Measurements from ENCODE around the gene TMEM183A.

The TMEM183A gene

GRCh38 chr1:203031467-203031866, 24.3 kb downstream of the TMEM183A start:
- no peak for DNase-seq

GRCh38 chr1:203033287-203033686, 26.1 kb downstream of the TMEM183A start:
- no peak for DNase-seq

GRCh38 chr1:203033917-203034316, 26.7 kb downstream of the TMEM183A start:
- peak; percentile 29 for DNase-seq

- DNase-seq: peak; percentile 38
Observed at GRCh38 chr1:203034422-203035110, 27.4 kb downstream of the TMEM183A start.

- DNase-seq: peak; percentile 42
Observed at GRCh38 chr1:203035111-203036000, 28.2 kb downstream of the TMEM183A start.

GRCh38 chr1:203036135-203036534, 29.0 kb downstream of the TMEM183A start:
- DNase-seq: no peak

- no peak for DNase-seq
Observed at GRCh38 chr1:203036537-203036936, 29.4 kb downstream of the TMEM183A start.

GRCh38 chr1:203037509-203038190, 30.5 kb downstream of the TMEM183A start:
- DNase-seq: no peak

GRCh38 chr1:203038217-203038741, 31.1 kb downstream of the TMEM183A start:
- DNase-seq: no peak

GRCh38 chr1:203038891-203039608, 31.9 kb downstream of the TMEM183A start:
- DNase-seq: peak; percentile 77

- DNase-seq: no peak
Observed at GRCh38 chr1:203039609-203040512, 32.7 kb downstream of the TMEM183A start.

- DNase-seq: no peak
Observed at GRCh38 chr1:203040513-203041275, 33.5 kb downstream of the TMEM183A start.

- DNase-seq: no peak
Observed at GRCh38 chr1:203041351-203041932, 34.3 kb downstream of the TMEM183A start.

- DNase-seq: no peak
Observed at GRCh38 chr1:203043830-203044545, 36.8 kb downstream of the TMEM183A start.

GRCh38 chr1:203044546-203045250, 37.5 kb downstream of the TMEM183A start:
- DNase-seq: no peak

- no peak for DNase-seq
Observed at GRCh38 chr1:203045336-203045735, 38.2 kb downstream of the TMEM183A start.

- DNase-seq: no peak
Observed at GRCh38 chr1:203045821-203046594, 38.8 kb downstream of the TMEM183A start.
